ENCODE data around the gene BRI3BP.

BRI3BP gene

GRCh38 chr12:124952295-124952694, 41.1 kb upstream of the BRI3BP start:
- H3K4me3 ChIP-seq (ENCODE audit: low read depth, low read length): no peak overlapping the region
- no peak for TF ChIP-seq CTCF (IDR thresholded peaks at IDR 0.05; ENCODE audit: low read depth, low read length)

GRCh38 chr12:124952801-124953200, 40.6 kb upstream of the BRI3BP start:
- no peak for TF ChIP-seq CTCF (IDR thresholded peaks at IDR 0.05; ENCODE audit: low read depth, low read length)
- no peak overlapping the region for H3K4me3 ChIP-seq (ENCODE audit: low read depth, low read length)

DNA sequence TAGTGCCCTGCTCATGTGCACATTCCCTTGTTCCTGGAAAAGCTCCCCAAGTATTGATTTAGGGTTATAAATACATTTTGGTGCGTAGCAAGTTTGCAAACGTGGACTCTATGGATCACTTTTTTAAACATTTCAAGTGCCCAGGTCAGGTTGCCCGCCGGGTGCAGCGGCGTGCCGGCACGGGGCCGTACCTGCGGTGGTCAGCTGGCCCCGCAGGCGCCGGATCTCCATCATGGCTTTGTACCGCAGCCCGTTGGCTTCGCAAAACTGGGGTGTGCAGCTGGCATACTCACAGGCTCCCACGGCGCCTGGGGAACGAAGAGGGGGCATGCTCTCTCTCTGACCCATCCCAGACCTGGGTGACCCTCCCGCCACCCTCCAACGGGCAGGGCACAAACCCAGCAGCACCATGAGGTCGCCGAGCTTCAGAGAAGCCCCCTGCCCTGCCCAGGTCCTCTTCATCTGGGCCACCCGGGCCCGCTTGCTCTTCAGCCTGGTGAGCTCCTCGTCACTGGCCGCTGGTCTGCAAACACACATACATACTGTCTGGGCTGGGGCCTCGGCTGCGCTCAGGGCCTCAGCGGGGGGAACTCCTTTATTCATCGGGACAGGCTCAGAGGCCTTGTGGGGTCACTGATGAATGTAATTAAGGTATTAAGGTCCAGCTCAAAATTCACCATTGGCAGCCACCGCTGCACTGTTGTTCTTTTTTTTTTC, 39.6 kb upstream of the BRI3BP start:
- no peak for TF ChIP-seq CTCF (IDR thresholded peaks at IDR 0.05; ENCODE audit: low read depth, low read length)
- no peak overlapping the region for H3K4me3 ChIP-seq (ENCODE audit: low read depth, low read length)

- TF ChIP-seq CTCF (IDR thresholded peaks at IDR 0.05; ENCODE audit: low read depth, low read length): no peak
- H3K4me3 ChIP-seq (ENCODE audit: low read depth, low read length): no peak overlapping the region
These were observed 38.7 kb upstream of the BRI3BP start for GRCh38 chr12:124954771-124955170.

DNA sequence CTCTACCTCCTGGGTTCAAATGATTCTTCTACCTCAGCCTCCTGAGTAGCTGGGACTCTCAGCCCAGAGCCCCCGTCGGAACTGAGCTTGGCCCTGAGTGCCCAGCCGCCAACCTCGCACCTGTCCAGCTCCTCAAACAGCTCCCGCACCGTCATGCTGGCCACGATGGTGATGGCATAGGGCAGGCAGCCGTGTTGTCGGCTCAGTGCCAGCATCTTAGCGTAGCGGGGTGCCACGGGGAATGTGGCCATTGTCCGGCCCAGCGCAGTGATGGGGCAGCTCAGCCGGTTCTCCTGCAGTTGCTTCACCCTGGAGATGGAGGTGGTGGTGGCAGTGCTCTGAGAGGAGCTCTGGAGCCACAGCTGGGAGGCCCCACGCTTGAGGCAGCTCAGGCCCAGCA, 36.9 kb upstream of the BRI3BP start:
- no peak for TF ChIP-seq CTCF (IDR thresholded peaks at IDR 0.05; ENCODE audit: low read depth, low read length)
- no peak overlapping the region for H3K4me3 ChIP-seq (ENCODE audit: low read depth, low read length)

GRCh38 chr12:124961055-124961454, 32.4 kb upstream of the BRI3BP start:
- H3K4me3 ChIP-seq (ENCODE audit: low read depth, low read length): no peak overlapping the region
- no peak for TF ChIP-seq CTCF (IDR thresholded peaks at IDR 0.05; ENCODE audit: low read depth, low read length)

DNA sequence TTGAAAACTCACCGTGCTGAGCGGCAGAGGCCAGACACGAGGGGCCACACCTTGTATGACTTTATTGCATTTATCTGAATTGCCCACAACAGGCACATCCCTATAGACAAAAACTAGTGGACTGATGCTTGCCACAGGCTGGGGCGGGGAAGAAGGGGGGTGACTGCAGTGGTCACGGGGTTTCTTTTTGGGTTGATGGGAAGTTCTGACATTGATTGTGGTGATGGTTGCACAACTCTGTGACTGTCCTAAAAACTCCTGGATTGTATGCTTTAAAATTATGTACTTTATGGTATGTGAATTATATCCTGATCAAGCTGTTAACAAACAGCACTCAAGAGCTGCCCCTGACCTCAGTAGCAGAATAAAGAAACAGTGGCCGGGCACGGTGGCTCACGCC, 30.2 kb upstream of the BRI3BP start:
- no peak for TF ChIP-seq CTCF (IDR thresholded peaks at IDR 0.05; ENCODE audit: low read depth, low read length)
- H3K4me3 ChIP-seq (ENCODE audit: low read depth, low read length): no peak overlapping the region

All from WI38 (cell line).